NCI-H82 (cell line): ENCODE results near the gene CCN6.
"Not testable (repeated sequence)": the region's sequence is repeated elsewhere in the genome, so short reads cannot be mapped to it uniquely, and the experiment has no call there.

ENCODE experiments used
- DNase-seq: peaks from one replicate; lab custom pipeline; 2025; lab: John Stamatoyannopoulos, UW

CCN6 gene

GRCh38 chr6:112049996-112050395 lies 3.9 kb upstream of the CCN6 start:
- no peak for DNase-seq

GRCh38 chr6:112050429-112050828 lies 3.5 kb upstream of the CCN6 start:
- no peak for DNase-seq

- DNase-seq: not testable (repeated sequence)
Measured at GRCh38 chr6:112051251-112051740, 2.6 kb upstream of the CCN6 start.

- DNase-seq: no peak
Measured at GRCh38 chr6:112054555-112055190, 769 bp downstream of the CCN6 start.

GRCh38 chr6:112058243-112059032 lies 4.5 kb downstream of the CCN6 start:
- DNase-seq: no peak

GRCh38 chr6:112061605-112062004 lies 7.7 kb downstream of the CCN6 start:
- DNase-seq: no peak

GRCh38 chr6:112062966-112063365 lies 9.1 kb downstream of the CCN6 start:
- DNase-seq: no peak

GRCh38 chr6:112065426-112065986 lies 11.6 kb downstream of the CCN6 start:
- no peak for DNase-seq

GRCh38 chr6:112066606-112067005 lies 12.7 kb downstream of the CCN6 start:
- DNase-seq: no peak

GRCh38 chr6:112081569-112081968 lies 27.7 kb downstream of the CCN6 start:
- DNase-seq: no peak

GRCh38 chr6:112085286-112086065 lies 31.6 kb downstream of the CCN6 start:
- DNase-seq: no peak

- peak; percentile 83 for DNase-seq
Measured at GRCh38 chr6:112086744-112087135, 32.8 kb downstream of the CCN6 start.

GRCh38 chr6:112087136-112087911 lies 33.4 kb downstream of the CCN6 start, which contains the start of the genes FAM229B and TUBE1:
Gene FAM229B (plus strand): TSS chr6:112087591. CDS start chr6:112099284, 11,693 bp downstream.
Gene TUBE1 (minus strand): TSS chr6:112087482. CDS start chr6:112087434, 48 bp downstream.
- peak; percentile 99 for DNase-seq

- no peak for DNase-seq
Measured at GRCh38 chr6:112087916-112088315, 34.0 kb downstream of the CCN6 start.

GRCh38 chr6:112096901-112097300 lies 43.0 kb downstream of the CCN6 start:
- no peak for DNase-seq

GRCh38 chr6:112100561-112100960 lies 46.7 kb downstream of the CCN6 start:
- no peak for DNase-seq

- DNase-seq: not testable (repeated sequence)
Measured at GRCh38 chr6:112106026-112106425, 52.1 kb downstream of the CCN6 start.

GRCh38 chr6:112106562-112106961 lies 52.7 kb downstream of the CCN6 start:
- no peak for DNase-seq

- DNase-seq: no peak
Measured at GRCh38 chr6:112109262-112109661, 55.4 kb downstream of the CCN6 start.

- DNase-seq: peak; percentile 29
Measured at GRCh38 chr6:112113431-112113830, 59.5 kb downstream of the CCN6 start.

GRCh38 chr6:112113918-112114317 lies 60.0 kb downstream of the CCN6 start:
- no peak for DNase-seq
